Memory B cell (primary cell): ENCODE results near the gene BTBD18.

Source experiments
- ATAC-seq: fragments of 150-1000 bp; cut with Tn5 transposase; 2 replicates; pipeline ENCODE4 v1.10.0; 2021; ENCODE audit warnings: low read depth, mild to moderate bottlenecking, moderate library complexity
- DNase-seq, 2 donors: peaks; one replicate each; pipeline ENCODE4 v3.0.0; 2022; ENCODE audit warnings: low spot score in 2 of 2
- H3K27ac Mint-ChIP-seq: one replicate; pipeline ENCODE4 v1.8.0; 2022; ENCODE audit warnings: mild to moderate bottlenecking, moderate library complexity, mixed read lengths
- H3K27me3 Mint-ChIP-seq: one replicate; pipeline ENCODE4 v1.8.0; 2022; ENCODE audit warnings: mixed read lengths
- H3K36me3 Mint-ChIP-seq: one replicate; pipeline ENCODE4 v1.8.0; 2022; ENCODE audit warnings: mild to moderate bottlenecking, mixed read lengths
- H3K4me1 Mint-ChIP-seq: one replicate; pipeline ENCODE4 v1.8.0; 2022; ENCODE audit warnings: mixed read lengths
- H3K4me3 Mint-ChIP-seq: one replicate; pipeline ENCODE4 v1.8.0; 2022; ENCODE audit warnings: mild to moderate bottlenecking, moderate library complexity, mixed read lengths
- H3K9me3 Mint-ChIP-seq: one replicate; pipeline ENCODE4 v1.8.0; 2022; ENCODE audit warnings: mixed read lengths

Gene BTBD18

DNA sequence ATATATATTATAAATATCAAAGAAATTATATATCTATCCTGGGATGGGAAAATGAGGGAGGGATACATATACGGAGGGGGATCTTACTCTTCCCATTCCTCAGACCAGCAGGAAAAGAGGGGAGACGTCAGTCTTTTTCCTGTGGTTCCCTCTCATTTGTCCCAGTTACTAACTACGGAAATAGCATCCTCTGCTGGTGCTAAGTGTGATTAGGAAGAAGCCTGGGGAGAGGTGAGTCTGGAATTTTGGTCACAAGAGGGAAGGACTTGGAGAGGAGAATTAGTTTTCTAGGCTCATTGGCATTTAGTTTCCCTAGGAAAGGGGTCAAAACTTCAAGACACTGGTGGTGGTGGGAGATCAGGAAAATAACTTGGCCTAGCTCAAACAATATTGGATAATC is 51.2 kb downstream of the BTBD18 start:
- ATAC-seq (no peak), DNase-seq (no peak)
- Mint-ChIP-seq H3K9me3 (no peaks in the 10 kb centered on the region), H3K4me1 (no peaks in the 10 kb centered on the region), H3K4me3 (no peak overlapping the region), H3K27me3 (no peaks in the 10 kb centered on the region), H3K36me3 (peaks cover 26% of the 10 kb centered on the region), H3K27ac (no peak overlapping the region)

DNA sequence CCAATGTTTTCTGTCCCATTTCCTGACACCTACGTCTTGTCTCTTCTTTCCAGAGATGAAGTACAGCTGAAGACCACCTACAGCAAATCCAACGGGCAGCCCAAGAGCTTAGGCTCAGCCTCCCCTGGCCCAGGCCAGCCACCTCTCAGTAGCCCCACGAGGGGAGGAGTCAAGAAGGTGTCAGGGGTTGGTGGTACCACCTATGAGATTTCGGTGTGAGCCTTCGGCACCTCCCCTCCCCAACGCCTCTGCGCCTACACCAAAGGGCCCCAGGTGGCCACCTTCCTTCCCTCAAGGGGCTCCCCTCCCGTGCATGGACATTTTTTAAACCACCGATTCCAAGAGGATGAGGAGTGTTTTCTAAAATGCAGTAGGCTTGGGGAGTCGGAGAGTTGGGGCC is 51.8 kb downstream of the BTBD18 start:
- H3K27ac Mint-ChIP-seq: no peak overlapping the region

DNA sequence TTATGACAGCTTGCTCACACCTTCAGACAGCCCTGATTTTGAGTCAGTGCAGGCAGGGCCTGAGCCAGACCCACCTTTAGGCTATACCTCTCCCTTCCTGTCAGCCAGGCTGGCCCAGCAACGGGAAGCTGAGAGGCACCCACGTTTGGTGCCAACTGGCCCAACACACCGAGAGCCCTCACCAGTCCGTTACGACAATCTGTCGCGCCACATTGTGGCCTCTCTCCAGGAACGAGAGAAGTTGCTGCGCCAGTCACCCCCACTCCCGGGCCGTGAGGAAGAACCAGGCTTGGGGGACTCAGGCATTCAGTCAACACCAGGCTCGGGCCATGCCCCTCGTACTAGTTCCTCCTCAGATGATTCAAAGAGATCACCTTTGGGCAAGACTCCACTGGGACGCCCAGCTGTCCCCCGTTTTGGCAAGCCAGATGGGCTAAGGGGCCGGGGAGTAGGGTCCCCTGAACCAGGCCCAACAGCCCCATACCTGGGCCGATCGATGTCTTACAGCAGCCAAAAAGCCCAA is 52.7 kb downstream of the BTBD18 start:
- Mint-ChIP-seq H3K36me3 (peaks cover 25% of the 10 kb centered on the region), H3K4me1 (no peaks in the 10 kb centered on the region), H3K27me3 (no peaks in the 10 kb centered on the region), H3K27ac (no peak overlapping the region), H3K4me3 (no peak overlapping the region), H3K9me3 (no peaks in the 10 kb centered on the region)
- DNase-seq: no peak
- no peak for ATAC-seq

More for the DNA sequence above, 51.8 kb downstream of the BTBD18 start:
- no peak for DNase-seq
- H3K9me3 Mint-ChIP-seq: no peaks in the 10 kb centered on the region
- no peaks in the 10 kb centered on the region for H3K4me1 Mint-ChIP-seq
- peaks cover 27% of the 10 kb centered on the region for H3K36me3 Mint-ChIP-seq
- no peak for ATAC-seq
- H3K27me3 Mint-ChIP-seq: no peaks in the 10 kb centered on the region
- no peak overlapping the region for H3K4me3 Mint-ChIP-seq
